Fibroblast of lung (primary cell): ENCODE results near the gene SMAD3.

Experiments
- CTCF ChIP-seq, 2 donors: IDR thresholded peaks in 1 of 2; conservative IDR thresholded peaks in 1 of 2; 1 replicate in 1 of 2; 2 replicates in 1 of 2; pipeline ENCODE4 v1.5.1; 2011 to 2012; ENCODE audit warnings: low read length in 2 of 2, control low read depth in 1 of 2, inconsistent platforms in 1 of 2, low read depth in 1 of 2, mild to moderate bottlenecking in 1 of 2
- EZH2 ChIP-seq: IDR thresholded peaks from 2 replicates; pipeline ENCODE4 v1.5.1; 2012; ENCODE audit warnings: low read length, control low read depth, mild to moderate bottlenecking; ENCODE audit errors: missing control alignments

GRCh38 chr15:67087507-67088172, 22.2 kb downstream of the SMAD3 start:
- TF ChIP-seq CTCF (conservative IDR thresholded peaks at IDR 0.05 in 1 of 2, IDR thresholded peaks at IDR 0.05 in 1 of 2; ENCODE audit: low read depth in 1 of 2, low read length in 2 of 2) (no peak), EZH2 (no peak)
